ENCODE results near the gene TRAPPC2L. TPM values are rescaled to one million over a fixed set of nuclear protein-coding genes. Genes with fewer than 3 reads are reported as not detected.

TRAPPC2L gene
- total and polyA plus RNA-seq, 2 donors from 2014 or later = 48.3 to 155 TPM

DNA sequence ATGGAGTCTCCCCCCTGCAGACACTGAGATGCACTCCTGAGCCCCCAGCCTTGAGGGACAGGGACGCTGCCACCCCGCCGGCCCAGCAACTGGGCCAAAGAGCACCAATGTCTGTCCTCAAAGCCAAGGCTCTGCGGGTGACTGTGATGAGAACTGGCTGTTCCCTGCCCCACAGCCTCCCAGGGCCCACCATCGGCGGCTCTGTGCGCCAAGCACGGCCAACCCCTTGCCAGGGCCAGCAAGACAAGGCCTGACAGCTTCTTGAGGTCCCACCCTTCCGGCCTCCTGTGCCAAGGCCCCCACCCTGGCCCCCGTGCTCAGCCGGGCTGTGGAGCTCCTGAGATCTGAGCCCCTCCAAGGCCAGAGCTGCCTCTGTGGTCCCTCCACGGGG, 43.7 kb downstream of the TRAPPC2L start:
- Histone ChIP-seq H3K36me3 (ENCODE audit: control insufficient read depth in 2 of 3, insufficient read depth in 3 of 3, low read length in 3 of 3) (no peaks in the 10 kb centered on the region), H3K27ac (ENCODE audit: low read depth in 2 of 2, low read length in 2 of 2) (no peak overlapping the region), H3K9ac (ENCODE audit: low read length in 3 of 3) (no peak overlapping the region), H3K9me3 (ENCODE audit: control insufficient read depth in 2 of 3, insufficient read depth in 1 of 3, low read length in 3 of 3) (no peaks in the 10 kb centered on the region), H3K4me3 (ENCODE audit: low read length in 3 of 3) (no peak overlapping the region), H3K4me1 (ENCODE audit: control insufficient read depth in 2 of 3, insufficient read depth in 2 of 3, low read depth in 1 of 3, low read length in 3 of 3) (no peaks in the 10 kb centered on the region), H3K27me3 (ENCODE audit: control insufficient read depth, insufficient read depth, low read length) (no peaks in the 10 kb centered on the region)
- TF ChIP-seq CTCF (IDR thresholded peaks at IDR 0.05; ENCODE audit: borderline replicate concordance, extremely low read depth, insufficient read depth) = no peak
- intact Hi-C loops (cut with DNase I) = no loop called here
- FAIRE-seq (no peak), DNase-seq (no peak)

GRCh38 chr16:88901718-88902337, 44.9 kb downstream of the TRAPPC2L start:
- H3K9me3 ChIP-seq (ENCODE audit: control insufficient read depth in 2 of 3, insufficient read depth in 1 of 3, low read length in 3 of 3) = no peaks in the 10 kb centered on the region
- no peak for TF ChIP-seq CTCF (IDR thresholded peaks at IDR 0.05; ENCODE audit: borderline replicate concordance, extremely low read depth, insufficient read depth)
- DNase-seq = no peak
- H3K4me3 ChIP-seq (ENCODE audit: low read length in 3 of 3) = no peak overlapping the region
- no peaks in the 10 kb centered on the region for H3K36me3 ChIP-seq (ENCODE audit: control insufficient read depth in 2 of 3, insufficient read depth in 3 of 3, low read length in 3 of 3)
- intact Hi-C loops (cut with DNase I) = no loop called here
- no peak overlapping the region for H3K9ac ChIP-seq (ENCODE audit: low read length in 3 of 3)
- H3K27me3 ChIP-seq (ENCODE audit: control insufficient read depth, insufficient read depth, low read length) = no peaks in the 10 kb centered on the region
- no peak for FAIRE-seq
- no peaks in the 10 kb centered on the region for H3K4me1 ChIP-seq (ENCODE audit: control insufficient read depth in 2 of 3, insufficient read depth in 2 of 3, low read depth in 1 of 3, low read length in 3 of 3)
- H3K27ac ChIP-seq (ENCODE audit: low read depth in 2 of 2, low read length in 2 of 2) = no peak overlapping the region

DNA sequence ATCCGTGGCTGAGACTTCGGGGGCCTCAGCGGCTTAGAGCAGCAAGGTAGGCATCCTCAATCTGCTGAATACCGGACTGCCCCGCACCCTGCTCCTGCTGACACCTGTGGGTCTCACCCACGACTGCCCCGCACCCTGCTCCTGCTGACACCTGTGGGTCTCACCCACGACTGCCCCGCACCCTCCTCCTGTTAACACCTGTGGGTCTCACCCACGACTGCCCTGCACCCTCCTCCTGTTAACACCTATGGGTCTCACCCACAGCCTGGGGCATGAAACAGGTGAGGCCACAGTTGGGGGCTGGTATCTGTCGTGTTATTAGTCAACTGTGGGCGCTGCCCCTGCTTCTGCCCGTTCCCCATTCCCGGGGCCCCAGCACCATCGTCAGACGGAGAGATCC, 45.8 kb downstream of the TRAPPC2L start:
- FAIRE-seq = no peak
- Histone ChIP-seq H3K36me3 (ENCODE audit: control insufficient read depth in 2 of 3, insufficient read depth in 3 of 3, low read length in 3 of 3) (no peaks in the 10 kb centered on the region), H3K9me3 (ENCODE audit: control insufficient read depth in 2 of 3, insufficient read depth in 1 of 3, low read length in 3 of 3) (no peaks in the 10 kb centered on the region), H3K27me3 (ENCODE audit: control insufficient read depth, insufficient read depth, low read length) (no peaks in the 10 kb centered on the region), H3K4me3 (ENCODE audit: low read length in 3 of 3) (no peak overlapping the region), H3K27ac (ENCODE audit: low read depth in 2 of 2, low read length in 2 of 2) (no peak overlapping the region), H3K9ac (ENCODE audit: low read length in 3 of 3) (no peak overlapping the region), H3K4me1 (ENCODE audit: control insufficient read depth in 2 of 3, insufficient read depth in 2 of 3, low read depth in 1 of 3, low read length in 3 of 3) (no peaks in the 10 kb centered on the region)
- intact Hi-C loops (cut with DNase I) = no loop called here
- DNase-seq = no peak
- TF ChIP-seq CTCF (IDR thresholded peaks at IDR 0.05; ENCODE audit: borderline replicate concordance, extremely low read depth, insufficient read depth) = no peak

GRCh38 chr16:88903267-88903666, 46.3 kb downstream of the TRAPPC2L start:
- intact Hi-C loops (cut with DNase I) = no loop called here
- H3K9ac ChIP-seq (ENCODE audit: low read length in 3 of 3) = no peak overlapping the region
- H3K4me1 ChIP-seq (ENCODE audit: control insufficient read depth in 2 of 3, insufficient read depth in 2 of 3, low read depth in 1 of 3, low read length in 3 of 3) = no peaks in the 10 kb centered on the region
- H3K9me3 ChIP-seq (ENCODE audit: control insufficient read depth in 2 of 3, insufficient read depth in 1 of 3, low read length in 3 of 3) = no peaks in the 10 kb centered on the region
- H3K27ac ChIP-seq (ENCODE audit: low read depth in 2 of 2, low read length in 2 of 2) = no peak overlapping the region
- no peak for FAIRE-seq
- no peaks in the 10 kb centered on the region for H3K27me3 ChIP-seq (ENCODE audit: control insufficient read depth, insufficient read depth, low read length)
- TF ChIP-seq CTCF (IDR thresholded peaks at IDR 0.05; ENCODE audit: borderline replicate concordance, extremely low read depth, insufficient read depth) = no peak
- no peak overlapping the region for H3K4me3 ChIP-seq (ENCODE audit: low read length in 3 of 3)
- no peaks in the 10 kb centered on the region for H3K36me3 ChIP-seq (ENCODE audit: control insufficient read depth in 2 of 3, insufficient read depth in 3 of 3, low read length in 3 of 3)
- DNase-seq = no peak
